GM13977 (cell line): Measurements from ENCODE around the gene GSTT4.

Experiments used
- DNase-seq: peaks from one replicate; pipeline ENCODE4 v3.0.0; 2012; ENCODE audit warnings: low spot score
- in situ Hi-C: fragments of 300-500 bp; cut with MboI; formaldehyde crosslinking; loops from one replicate; pipeline ENCODE4 v1.12.0; 2022; ENCODE audit warnings: low sequenced_read_pairs, low pct_unique_long_range_greater_than_20kb, mixed read lengths, inconsistent platforms; ENCODE audit not compliant: unreplicated experiment
- TF ChIP-seq, protein P1 (sequence below): IDR thresholded peaks from 2 replicates; pipeline ENCODE4 v1.5.1; 2012; ENCODE audit warnings: mild to moderate bottlenecking, control low read depth; ENCODE audit not compliant: insufficient read depth; ENCODE audit errors: extremely low read depth, missing control alignments

Gene GSTT4

DNA sequence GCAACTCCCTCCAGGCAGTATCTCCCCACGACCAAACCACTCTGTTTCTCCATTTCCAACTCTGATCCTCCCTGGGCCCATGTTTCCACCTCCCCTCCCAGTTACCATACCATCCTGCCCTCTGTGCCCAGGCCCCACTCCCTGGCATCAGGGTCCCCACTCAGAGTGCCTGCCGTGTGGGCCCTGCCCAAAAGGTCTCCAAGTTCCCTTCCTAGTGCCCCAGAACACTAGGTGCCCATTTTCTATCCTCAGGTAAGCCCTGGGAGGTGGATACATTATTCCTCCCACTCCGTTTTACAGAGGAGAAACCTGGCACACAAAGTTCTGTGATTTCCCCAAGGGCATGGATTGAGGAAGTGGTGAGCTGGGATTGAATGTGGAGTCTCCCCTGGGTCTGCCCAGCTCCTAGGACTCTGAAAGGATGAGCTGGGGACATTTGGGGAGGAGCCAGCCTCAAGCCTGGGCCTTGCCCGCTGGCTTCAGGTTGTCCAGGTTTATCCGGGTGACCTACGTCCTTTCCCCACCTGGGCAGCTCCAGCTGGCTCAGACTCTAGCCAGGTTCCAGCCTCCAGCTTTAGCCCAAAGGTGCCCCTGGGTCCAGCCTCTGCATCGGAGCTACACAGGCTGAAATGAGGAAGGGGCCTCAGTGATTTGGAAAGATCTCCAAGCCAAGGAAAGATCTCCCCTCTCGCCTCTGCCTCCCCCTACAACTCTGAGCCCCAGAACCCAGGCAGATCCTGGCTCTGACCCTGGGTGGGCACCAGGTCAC is 2.2 kb upstream of the GSTT4 start:
- TF ChIP-seq, protein P1, sequence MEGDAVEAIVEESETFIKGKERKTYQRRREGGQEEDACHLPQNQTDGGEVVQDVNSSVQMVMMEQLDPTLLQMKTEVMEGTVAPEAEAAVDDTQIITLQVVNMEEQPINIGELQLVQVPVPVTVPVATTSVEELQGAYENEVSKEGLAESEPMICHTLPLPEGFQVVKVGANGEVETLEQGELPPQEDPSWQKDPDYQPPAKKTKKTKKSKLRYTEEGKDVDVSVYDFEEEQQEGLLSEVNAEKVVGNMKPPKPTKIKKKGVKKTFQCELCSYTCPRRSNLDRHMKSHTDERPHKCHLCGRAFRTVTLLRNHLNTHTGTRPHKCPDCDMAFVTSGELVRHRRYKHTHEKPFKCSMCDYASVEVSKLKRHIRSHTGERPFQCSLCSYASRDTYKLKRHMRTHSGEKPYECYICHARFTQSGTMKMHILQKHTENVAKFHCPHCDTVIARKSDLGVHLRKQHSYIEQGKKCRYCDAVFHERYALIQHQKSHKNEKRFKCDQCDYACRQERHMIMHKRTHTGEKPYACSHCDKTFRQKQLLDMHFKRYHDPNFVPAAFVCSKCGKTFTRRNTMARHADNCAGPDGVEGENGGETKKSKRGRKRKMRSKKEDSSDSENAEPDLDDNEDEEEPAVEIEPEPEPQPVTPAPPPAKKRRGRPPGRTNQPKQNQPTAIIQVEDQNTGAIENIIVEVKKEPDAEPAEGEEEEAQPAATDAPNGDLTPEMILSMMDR = no peak
- DNase-seq = peak; percentile 18
- in situ Hi-C loops = no loop called here

DNA sequence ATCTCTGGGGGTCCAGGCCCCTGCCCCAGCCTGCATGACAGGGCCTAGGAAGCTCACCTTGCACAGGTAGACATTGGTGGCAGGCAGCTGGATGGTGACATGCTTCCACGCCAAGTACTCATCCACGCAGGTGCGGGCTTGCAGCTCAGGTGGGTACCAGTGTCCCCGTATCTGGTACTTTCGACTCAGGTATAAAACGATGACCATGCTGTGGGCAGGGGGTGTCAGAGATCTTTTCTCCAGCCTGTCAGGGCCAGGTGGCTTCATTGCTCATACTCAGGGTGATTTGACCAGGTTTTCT is 1.6 kb upstream of the GSTT4 start:
- in situ Hi-C loops = no loop called here
- TF ChIP-seq, protein P1 = no peak
- no peak for DNase-seq

- TF ChIP-seq, protein P1 = no peak
- DNase-seq = no peak
- in situ Hi-C loops = no loop called here
Observed at GRCh38 chr22:24006207-24006913, 1.1 kb upstream of the GSTT4 start.

- peak; percentile 16 for DNase-seq
- in situ Hi-C loops = no loop called here
- TF ChIP-seq, protein P1 = no peak
Observed at GRCh38 chr22:24003887-24004286, 1.4 kb downstream of the GSTT4 start.

DNA sequence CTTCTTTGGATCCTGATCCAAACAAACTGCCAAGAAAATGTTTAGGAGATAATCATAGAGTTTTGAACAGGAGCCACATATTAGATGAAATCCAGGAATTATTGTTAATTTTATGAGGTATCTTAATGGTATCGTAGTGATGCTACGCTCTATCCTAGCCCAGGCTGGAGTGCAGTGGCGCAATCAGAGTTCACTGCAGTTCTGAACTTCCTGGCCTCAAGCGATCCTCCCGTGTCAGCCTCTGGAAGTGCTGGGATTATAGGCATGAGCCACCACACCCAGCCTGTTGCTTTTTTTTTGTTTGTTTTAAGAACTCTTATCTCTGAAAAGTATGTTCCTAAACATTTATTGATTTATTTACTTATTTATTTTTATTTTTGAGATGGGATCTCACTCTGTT is 2.4 kb downstream of the GSTT4 start:
- no peak for DNase-seq
- in situ Hi-C loops = no loop called here
- TF ChIP-seq, protein P1 = no peak

GRCh38 chr22:24002272-24002671 is 3.0 kb downstream of the GSTT4 start:
- TF ChIP-seq, protein P1 = no peak
- peak; percentile 18 for DNase-seq
- in situ Hi-C loops = no loop called here
